GM12878 (cell line): ENCODE data around the gene ASCC2. TPM values are rescaled to one million over a fixed set of nuclear protein-coding genes. Genes with fewer than 3 reads are reported as not detected.

ENCODE experiments used
- ATAC-seq: fragments of 200-7000 bp; cut with Tn5 transposase; 3 replicates; pipeline ENCODE4 v1.9.1; 2020; ENCODE audit warnings: mild to moderate bottlenecking, moderate library complexity
- BruUV-seq: library from RNA; stranded (reverse); fragments of 400-500 nt; replicated peaks from 2 replicates; lab custom pipeline; 2021; lab: Mats Ljungman, UMichigan
- CTCF ChIA-PET: fragments of 300-600 bp; sonication (Branson Sonifier 250); formaldehyde crosslinking; extraction: SDS; loops from one replicate; lab custom pipeline; 2021; ENCODE audit warnings: inconsistent platforms; lab: Yijun Ruan, JAX
- POLR2A ChIA-PET: fragments of 350-600 bp; formaldehyde crosslinking; extraction: SDS; loops from one replicate; lab custom pipeline; 2021; ENCODE audit warnings: inconsistent platforms; lab: Charles Lee
- RAD21 ChIA-PET: fragments of 300-600 bp; sonication (Branson Sonifier 250); formaldehyde crosslinking; loops from one replicate; lab custom pipeline; 2023; ENCODE audit warnings: antibody characterized with exemption; ENCODE audit not compliant: unreplicated experiment; lab: Charles Lee
- SMC1A ChIA-PET: fragments of 300-600 bp; sonication (Branson Sonifier 250); formaldehyde crosslinking; loops from one replicate; lab custom pipeline; 2023; ENCODE audit not compliant: unreplicated experiment, uncharacterized antibody; lab: Charles Lee
- DNase-seq: peaks from one replicate; pipeline ENCODE4 v3.0.0-alpha.2; 2011; ENCODE audit warnings: low read depth, low spot score
- FAIRE-seq: peaks from 3 replicates; lab custom pipeline; 2011; peaks lifted over from hg19 to GRCh38; lab: Jason Lieb, UNC
- H2AFZ ChIP-seq: 2 replicates; pipeline ENCODE4 v1.6.0; 2011; ENCODE audit warnings: low read depth, low read length, control low read depth; ENCODE audit not compliant: control insufficient read depth
- H3K27ac ChIP-seq: 2 replicates; pipeline ENCODE4 v1.5.1; 2011; ENCODE audit warnings: control low read depth; ENCODE audit not compliant: control insufficient read depth, insufficient read depth
- H3K27me3 ChIP-seq, 2 experiments: replicated peaks in 1 of 2; 2 replicates each; pipeline versions ENCODE4 v1.6.0 to v1.6.1; 2011; ENCODE audit warnings: low read length in 1 of 2; ENCODE audit not compliant: control insufficient read depth in 2 of 2, insufficient read depth in 2 of 2
- H3K36me3 ChIP-seq, 2 experiments: 2 replicates each; pipeline ENCODE4 v1.5.1; 2011; ENCODE audit warnings: low read length in 1 of 2; ENCODE audit not compliant: control insufficient read depth in 2 of 2, insufficient read depth in 2 of 2
- H3K4me1 ChIP-seq: 2 replicates; pipeline ENCODE4 v1.6.1; 2011; ENCODE audit warnings: mild to moderate bottlenecking, low read length, moderate library complexity, mixed read lengths; ENCODE audit not compliant: control insufficient read depth, insufficient read depth
- H3K4me2 ChIP-seq: 2 replicates; pipeline ENCODE4 v1.6.0; 2011; ENCODE audit warnings: control low read depth; ENCODE audit not compliant: control insufficient read depth, insufficient read depth
- H3K4me3 ChIP-seq: fragments of 200-600 bp; sonication (generic); 2 replicates; pipeline ENCODE4 v1.5.1; 2016
- H3K79me2 ChIP-seq: 2 replicates; pipeline ENCODE4 v1.6.0; 2011; ENCODE audit warnings: low read length; ENCODE audit not compliant: control insufficient read depth, insufficient read depth
- H3K9ac ChIP-seq: 2 replicates; pipeline ENCODE4 v1.8.0; 2011; ENCODE audit warnings: low read length, control low read depth, mixed read lengths; ENCODE audit not compliant: control insufficient read depth, insufficient read depth
- H3K9me3 ChIP-seq: replicated peaks from 3 replicates; pipeline ENCODE4 v1.5.1; 2011; ENCODE audit warnings: mild to moderate bottlenecking, low read length; ENCODE audit not compliant: control insufficient read depth, insufficient read depth
- H4K20me1 ChIP-seq: 2 replicates; pipeline ENCODE4 v1.6.0; 2011; ENCODE audit not compliant: control insufficient read depth, insufficient read depth
- CEBPB ChIP-seq, 2 experiments: fragments of 150-350 bp in 1 of 2; IDR thresholded peaks; 2 replicates each; pipeline ENCODE4 v1.6.1; 2012 to 2014; ENCODE audit warnings: low read depth in 2 of 2, low read length in 2 of 2, borderline replicate concordance in 1 of 2, inconsistent platforms in 1 of 2
- PML ChIP-seq: IDR thresholded peaks from 2 replicates; pipeline ENCODE4 v1.6.1; 2012; ENCODE audit warnings: low read length, inconsistent platforms
- SPI1 ChIP-seq: IDR thresholded peaks from 2 replicates; pipeline ENCODE4 v1.6.1; 2011; ENCODE audit warnings: low read depth, mild to moderate bottlenecking, low read length, moderate library complexity, borderline replicate concordance; ENCODE audit not compliant: insufficient read depth
- WGBS: methylation state at CpG from one replicate; pipeline ENCODE4 v1.1.6; 2016; ENCODE audit warnings: low lambda C conversion rate; ENCODE audit not compliant: insufficient replicate concordance, insufficient coverage; ENCODE audit errors: missing lambda C conversion rate; 5-methylcytosine and 5-hydroxymethylcytosine counted together
- in situ Hi-C: fragments of 300-500 bp; cut with MboI; formaldehyde crosslinking; loops from 9 replicates; pipeline ENCODE4 v1.14.3; 2018; ENCODE audit warnings: mixed read lengths
- intact Hi-C: fragments of 100-400 bp; cut with micrococcal nuclease; formaldehyde crosslinking; loops from one replicate; pipeline ENCODE4 v1.14.2; 2022; ENCODE audit not compliant: unreplicated experiment
- polyA plus RNA-seq, 11 experiments: library from polyadenylated mRNA; depleted of rRNA in 4 of 11; unstranded in 6 of 11; stranded (reverse) in 5 of 11; fragments of >200 nt; fragmentation: Nextera tagmentation in 4 of 11; fragmentation: Illumina TruSeq in 1 of 11; extraction: Ambion mirVana in 4 of 11; extraction: Trizol in 1 of 11; gene quantifications; 1 replicate in 1 of 11; 2 replicates in 10 of 11; pipeline versions ENCODE4 v1.2.1 to v1.2.3, GENCODE V29; 2011 to 2016; ENCODE audit warnings: inconsistent platforms in 2 of 11, missing spikeins in 2 of 11, low read depth in 1 of 11
- total RNA-seq, 4 experiments: library from RNA; depleted of rRNA in 3 of 4; stranded (reverse); fragments of >200 nt in 3 of 4; fragmentation: Illumina TruSeq in 1 of 4; extraction: Trizol in 1 of 4; gene quantifications; 2 replicates each; pipeline versions ENCODE4 v1.2.1 to v1.2.3, GENCODE V29; 2013 to 2021

ASCC2 gene
- total and polyA plus RNA-seq, 10 of the 15 experiments (the other 5 are each of a cell fraction or from before 2014, with no cell fraction given), result 5.3 to 91.4 (median 56.5) TPM

DNA sequence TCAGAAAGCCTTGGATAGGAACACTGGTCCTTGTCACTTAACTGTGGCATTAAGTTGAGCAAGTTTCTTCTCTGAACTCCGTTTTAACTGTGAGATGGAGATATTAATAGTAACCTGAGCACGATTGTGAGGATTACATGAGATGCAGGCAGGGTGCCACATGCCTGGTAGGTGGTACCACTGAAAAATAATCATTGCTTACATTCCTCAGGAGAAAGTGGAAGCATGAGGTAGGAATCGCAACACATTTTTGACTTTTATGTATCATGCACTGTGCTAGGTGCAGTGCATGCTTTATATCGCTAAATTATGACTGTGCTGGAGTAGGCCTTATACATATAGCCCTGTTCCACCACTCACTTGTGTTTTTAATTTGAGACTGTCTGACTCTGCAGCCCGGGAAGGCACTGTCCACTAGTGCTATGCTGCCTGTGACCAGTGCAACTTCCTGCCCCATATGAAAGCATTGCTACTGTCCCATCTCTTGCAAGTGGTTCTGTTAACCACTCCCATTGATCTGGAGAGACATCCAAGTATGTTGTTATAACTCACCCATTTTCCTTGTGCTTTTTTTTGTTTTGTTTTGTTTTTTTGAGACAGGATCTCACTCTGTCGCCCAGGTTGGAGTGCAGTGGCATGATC is 69.9 kb downstream of the ASCC2 start:
- ChIA-PET RAD21 (no interaction called here), SMC1A (no interaction called here), CTCF (interaction anchor here (0.5 kb wide), 1 partner anchor 21 kb away, joined by 3 read pairs; no protein-coding TSS in a partner anchor)
- in situ Hi-C loops, result no loop called here
- Histone ChIP-seq H3K9ac (peak overlapping the region; percentile 92), H2AFZ (no peak overlapping the region), H3K27me3 (no peaks in the 10 kb centered on the region), H3K4me3 (peak overlapping the region; percentile 98), H3K9me3 (no peaks in the 10 kb centered on the region; the same call in 2 of the 3 replicates), H3K27ac (peak overlapping the region; percentile 83), H3K36me3 (peaks cover 2 to 8% of the 10 kb centered on the region in 2 experiments), H3K4me2 (peak overlapping the region; percentile 98)
- no TSS peak for BruUV-seq
- ATAC-seq, result no peak
- TF ChIP-seq SPI1 (no peak), CEBPB (IDR thresholded peaks at IDR 0.05; ENCODE audit: borderline replicate concordance in 1 of 2, low read depth in 2 of 2, low read length in 2 of 2) (no peak), PML (no peak)
- TF ChIP-seq, all 136 proteins: peak for 0
- FAIRE-seq, result no peak
- WGBS, result 46% methylated on average over 6 of the region's 6 CpGs
- POLR2A ChIA-PET, result no interaction called here
- Histone ChIP-seq H3K79me2 (peaks cover 30% of the 10 kb centered on the region), H3K4me1 (peaks cover 4% of the 10 kb centered on the region), H4K20me1 (no peaks in the 10 kb centered on the region)
- no peak for DNase-seq
- intact Hi-C loops, result no loop called here
